HepG2 (cell line): ENCODE data around the gene FFAR1. TPM values are rescaled to one million over a fixed set of nuclear protein-coding genes. Genes with fewer than 3 reads are reported as not detected.

Experiments
- ATAC-seq: fragments of 200-7000 bp; cut with Tn5 transposase; 3 replicates; pipeline ENCODE4 v1.9.1; 2020; ENCODE audit warnings: mild to moderate bottlenecking, moderate library complexity
- BruUV-seq: library from RNA; stranded (reverse); fragments of 400-500 nt; replicated peaks from 2 replicates; lab custom pipeline; 2021; lab: Mats Ljungman, UMichigan
- CTCF ChIA-PET: fragments of 300-600 bp; formaldehyde crosslinking; extraction: SDS; loops from one replicate; lab custom pipeline; 2021; ENCODE audit warnings: low total read pairs, inconsistent platforms, low intra/inter-chr PET ratio; lab: Yijun Ruan, JAX
- POLR2A ChIA-PET: fragments of 350-600 bp; sonication (Branson Sonifier 250); formaldehyde crosslinking; loops from one replicate; lab custom pipeline; 2020; ENCODE audit warnings: antibody characterized with exemption, inconsistent platforms; lab: Yijun Ruan, JAX
- DNase-seq: peaks from one replicate; pipeline ENCODE4 v3.0.0-alpha.2; 2015; ENCODE audit warnings: low spot score
- FAIRE-seq: peaks from 3 replicates; lab custom pipeline; 2011; peaks lifted over from hg19 to GRCh38; lab: Jason Lieb, UNC
- H2AFZ ChIP-seq: one replicate; pipeline ENCODE4 v1.6.1; 2011; ENCODE audit warnings: low read length, inconsistent platforms
- H3K27ac ChIP-seq: fragments of 300-600 bp; 3 replicates; pipeline ENCODE4 v1.8.0; 2011; ENCODE audit warnings: mixed run types, mild to moderate bottlenecking, mixed read lengths, low read length, inconsistent platforms; ENCODE audit not compliant: insufficient read depth; ENCODE audit errors: extremely low read length
- H3K27me3 ChIP-seq, 2 experiments: fragments of 200-600 bp in 1 of 2; 2 replicates in 1 of 2; 3 replicates in 1 of 2; pipeline versions ENCODE4 v1.6.0 to v1.8.0; 2011; ENCODE audit warnings: low read length in 2 of 2, mild to moderate bottlenecking in 2 of 2, moderate library complexity in 2 of 2, inconsistent platforms in 1 of 2; ENCODE audit not compliant: insufficient read depth in 2 of 2, control insufficient read depth in 1 of 2
- H3K36me3 ChIP-seq, 2 experiments: fragments of 200-600 bp in 1 of 2; replicated peaks in 1 of 2; 2 replicates in 1 of 2; 3 replicates in 1 of 2; pipeline versions ENCODE4 v1.5.1 to v1.8.0; 2011; ENCODE audit warnings: low read length in 2 of 2, inconsistent platforms in 1 of 2; ENCODE audit not compliant: insufficient read depth in 2 of 2, control insufficient read depth in 1 of 2
- H3K4me1 ChIP-seq: 2 replicates; pipeline ENCODE4 v1.5.1; 2012; ENCODE audit warnings: low read length, inconsistent platforms; ENCODE audit not compliant: insufficient read depth
- H3K4me2 ChIP-seq: 2 replicates; pipeline ENCODE4 v1.6.0; 2011; ENCODE audit warnings: low read depth, low read length, inconsistent platforms
- H3K4me3 ChIP-seq, 3 experiments: fragments of 200-600 bp in 1 of 3; sonication (generic), shearing (Covaris generic) in 1 of 3; replicated peaks in 1 of 3; 2 replicates each; pipeline ENCODE4 v1.5.1; 2011 to 2016; ENCODE audit warnings: low read length in 3 of 3, inconsistent platforms in 2 of 3, low read depth in 2 of 3, mild to moderate bottlenecking in 2 of 3, control low read depth in 1 of 3, mixed read lengths in 1 of 3; ENCODE audit not compliant: insufficient read depth in 1 of 3
- H3K79me2 ChIP-seq: one replicate; pipeline ENCODE4 v1.6.1; 2011; ENCODE audit warnings: low read length, inconsistent platforms; ENCODE audit not compliant: insufficient read depth
- H3K9ac ChIP-seq: 2 replicates; pipeline ENCODE4 v1.6.0; 2011; ENCODE audit warnings: mild to moderate bottlenecking, low read depth, low read length, inconsistent platforms; ENCODE audit not compliant: insufficient read depth
- H3K9me3 ChIP-seq: 2 replicates; pipeline ENCODE4 v1.5.1; 2012; ENCODE audit warnings: mild to moderate bottlenecking, low read length
- H4K20me1 ChIP-seq: 2 replicates; pipeline ENCODE4 v1.6.0; 2011; ENCODE audit warnings: inconsistent platforms, mild to moderate bottlenecking, low read length, moderate library complexity; ENCODE audit not compliant: insufficient read depth
- CEBPZ ChIP-seq: IDR thresholded peaks from 2 replicates; pipeline ENCODE4 v1.6.1; 2012; ENCODE audit warnings: low read length, improper control_type of control experiment
- EEA1 ChIP-seq: sonication (generic); formaldehyde crosslinking; IDR thresholded peaks from 2 replicates; pipeline ENCODE4 v1.5.1; 2020; ENCODE audit warnings: mild to moderate bottlenecking, missing genetic modification reagents, borderline replicate concordance
- EHMT2 ChIP-seq: fragments of 200-600 bp; sonication (generic); IDR thresholded peaks from 2 replicates; pipeline ENCODE4 v1.7.0; 2017; ENCODE audit warnings: antibody characterized with exemption, low read depth, low read length, borderline replicate concordance
- HNF4G ChIP-seq, 2 experiments: sonication (generic) in 1 of 2; formaldehyde crosslinking in 1 of 2; IDR thresholded peaks; 2 replicates each; pipeline versions ENCODE4 v1.4.0 to v1.6.1; 2011 to 2020; ENCODE audit warnings: borderline replicate concordance in 2 of 2, low read depth in 2 of 2, mild to moderate bottlenecking in 2 of 2, low read length in 1 of 2, missing genetic modification reagents in 1 of 2, moderate library complexity in 1 of 2
- KAT2B ChIP-seq: fragments of 150-350 bp; IDR thresholded peaks from 2 replicates; pipeline ENCODE4 v1.6.1; 2014; ENCODE audit warnings: low read depth, low read length, borderline replicate concordance
- MAF1 ChIP-seq: sonication (generic); formaldehyde crosslinking; IDR thresholded peaks from 2 replicates; pipeline ENCODE4 v1.5.0; 2020; ENCODE audit warnings: missing genetic modification reagents, borderline replicate concordance
- NR2F1 ChIP-seq, 2 experiments: fragments of 450-650 bp in 1 of 2; formaldehyde crosslinking in 1 of 2; IDR thresholded peaks; 2 replicates each; pipeline versions ENCODE4 v1.5.0 to v1.6.1; 2016 to 2020; ENCODE audit warnings: mild to moderate bottlenecking in 1 of 2, missing compliant biosample characterization in 1 of 2, missing genetic modification reagents in 1 of 2, moderate library complexity in 1 of 2
- RBM22 ChIP-seq: fragments of 200-400 bp; formaldehyde crosslinking; optimal IDR thresholded peaks from 2 replicates; pipeline ENCODE3; 2017; ENCODE audit warnings: mild to moderate bottlenecking, low read length, moderate library complexity
- SAP130 ChIP-seq: IDR thresholded peaks from 2 replicates; pipeline ENCODE4 v1.6.1; 2016; ENCODE audit warnings: low read depth
- TEAD3 ChIP-seq: optimal IDR thresholded peaks from 2 replicates; pipeline ENCODE3; 2016; ENCODE audit warnings: borderline replicate concordance
- ZBTB7B ChIP-seq: sonication (generic); formaldehyde crosslinking; IDR thresholded peaks from 2 replicates; pipeline ENCODE4 v1.4.0; 2020; ENCODE audit warnings: missing genetic modification reagents
- ZFP62 ChIP-seq: sonication (generic); formaldehyde crosslinking; IDR thresholded peaks from 2 replicates; pipeline ENCODE4 v1.4.0; 2020; ENCODE audit warnings: missing genetic modification reagents
- ZNF33A ChIP-seq: sonication (generic); formaldehyde crosslinking; IDR thresholded peaks from 2 replicates; pipeline ENCODE4 v1.5.1; 2020; ENCODE audit warnings: missing genetic modification reagents, mild to moderate bottlenecking, moderate library complexity, borderline replicate concordance
- ZNF350 ChIP-seq: sonication (generic); formaldehyde crosslinking; IDR thresholded peaks from 2 replicates; pipeline ENCODE4 v1.4.0; 2020; ENCODE audit warnings: mild to moderate bottlenecking, low read depth, missing genetic modification reagents, borderline replicate concordance
- ZNF383 ChIP-seq: sonication (generic); formaldehyde crosslinking; IDR thresholded peaks from 2 replicates; pipeline ENCODE4 v1.4.0; 2020; ENCODE audit warnings: missing genetic modification reagents, mild to moderate bottlenecking, borderline replicate concordance
- ZNF674 ChIP-seq: sonication (generic); formaldehyde crosslinking; IDR thresholded peaks from 2 replicates; pipeline ENCODE4 v1.5.0; 2020; ENCODE audit warnings: low read depth, mild to moderate bottlenecking, missing genetic modification reagents
- ZNF746 ChIP-seq: sonication (generic); formaldehyde crosslinking; IDR thresholded peaks from 2 replicates; pipeline ENCODE4 v1.8.0; 2022; ENCODE audit warnings: mild to moderate bottlenecking, missing genetic modification reagents
- ZSCAN21 ChIP-seq: sonication (generic); formaldehyde crosslinking; IDR thresholded peaks from 2 replicates; pipeline ENCODE4 v1.8.0; 2022; ENCODE audit warnings: mild to moderate bottlenecking, missing genetic modification reagents, moderate library complexity, borderline replicate concordance
- WGBS: methylation state at CpG from one replicate; pipeline ENCODE4 v1.1.6; 2017; ENCODE audit warnings: low lambda C conversion rate; 5-methylcytosine and 5-hydroxymethylcytosine counted together
- in situ Hi-C: cut with HindIII; loops from 2 replicates; pipeline ENCODE4 v1.10.0; 2017; ENCODE audit warnings: low pct_unique_long_range_greater_than_20kb; ENCODE audit not compliant: extremely low pct_ligation_motif_present
- intact Hi-C: fragments of 100-400 bp; cut with micrococcal nuclease; formaldehyde crosslinking; loops from one replicate; pipeline ENCODE4 v1.10.0; 2022; ENCODE audit not compliant: unreplicated experiment
- polyA plus RNA-seq, 8 experiments: library from polyadenylated mRNA; depleted of rRNA in 3 of 8; stranded (reverse) in 7 of 8; unstranded in 1 of 8; fragments of >200 nt; fragmentation: Illumina TruSeq in 4 of 8; extraction: Trizol in 4 of 8; gene quantifications; 2 replicates each; pipeline versions ENCODE4 v1.2.1 to v1.2.3, GENCODE V29; 2011 to 2016; ENCODE audit warnings: low read depth in 4 of 8, missing spikeins in 1 of 8, mixed read lengths in 1 of 8; ENCODE audit not compliant: insufficient read depth in 1 of 8
- total RNA-seq, 5 experiments: library from RNA; depleted of rRNA; stranded (reverse); fragments of >200 nt; fragmentation: Illumina TruSeq; extraction: Trizol; gene quantifications; 2 replicates each; pipeline ENCODE4 v1.2.3, GENCODE V29; 2016; ENCODE audit warnings: low read depth in 1 of 5
- TF ChIP-seq, protein P1 (sequence below): IDR thresholded peaks from 2 replicates; pipeline ENCODE4 v1.6.1; 2016; ENCODE audit warnings: low read depth, borderline replicate concordance

Gene FFAR1
- total and polyA plus RNA-seq, 2 of the 13 experiments (the other 11 are each of a cell fraction or from before 2014, with no cell fraction given): not detected

DNA sequence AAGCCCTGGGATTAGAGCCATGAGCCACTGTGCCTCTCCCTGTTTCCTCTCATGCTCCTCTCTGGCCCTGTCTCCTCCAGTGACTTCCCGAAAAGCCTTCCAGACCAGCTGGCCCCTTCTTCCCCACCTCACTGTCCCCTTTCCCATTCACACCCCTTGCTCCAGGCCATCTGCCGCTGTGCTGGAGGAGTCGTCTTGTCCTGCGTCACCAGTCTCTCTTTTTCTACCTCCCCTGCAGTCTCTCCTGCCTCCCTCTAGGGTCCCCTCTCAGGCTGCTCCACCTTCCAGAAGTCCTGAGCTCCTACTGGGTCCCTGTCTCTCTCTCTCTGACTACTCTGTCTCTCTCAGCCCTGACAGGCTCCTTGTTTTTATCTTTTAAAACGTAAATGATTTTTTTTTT is 5.3 kb upstream of the FFAR1 start:
- intact Hi-C loops: no loop called here
- H3K27ac ChIP-seq: no peak overlapping the region
- BruUV-seq: no TSS peak
- H2AFZ ChIP-seq: no peak overlapping the region
- no peak overlapping the region for H3K9ac ChIP-seq
- DNase-seq: no peak
- FAIRE-seq: no peak
- H3K9me3 ChIP-seq: no peaks in the 10 kb centered on the region
- H3K79me2 ChIP-seq: no peaks in the 10 kb centered on the region
- no peaks in the 10 kb centered on the region for H3K36me3 ChIP-seq
- no peak overlapping the region for H3K4me3 ChIP-seq
- 55% methylated on average over 5 of the region's 5 CpGs for WGBS
- peak; percentile 48; the same call in 2 of the 3 replicates for ATAC-seq
- TF ChIP-seq TEAD3 (CRISPR knock-in tag) (no peak), ZNF383 (CRISPR knock-in tag) (no peak), ZNF350 (CRISPR knock-in tag) (no peak), ZSCAN21 (CRISPR knock-in tag) (no peak), CEBPZ (no peak), NR2F1 (CRISPR knock-in tag; IDR thresholded peaks at IDR 0.05) (no peak), ZNF746 (CRISPR knock-in tag) (no peak), SAP130 (CRISPR knock-in tag) (no peak), ZFP62 (CRISPR knock-in tag) (no peak), MAF1 (CRISPR knock-in tag) (no peak), ZNF33A (no peak), RBM22 (no peak), HNF4G (IDR thresholded peaks at IDR 0.05; ENCODE audit: borderline replicate concordance, low read depth, low read length) (no peak), HNF4G (CRISPR knock-in tag; IDR thresholded peaks at IDR 0.05; ENCODE audit: borderline replicate concordance, low read depth) (no peak), EHMT2 (no peak), ZNF674 (CRISPR knock-in tag) (no peak), EEA1 (CRISPR knock-in tag) (no peak), KAT2B (no peak), ZBTB7B (no peak)
- TF ChIP-seq, protein P1, sequence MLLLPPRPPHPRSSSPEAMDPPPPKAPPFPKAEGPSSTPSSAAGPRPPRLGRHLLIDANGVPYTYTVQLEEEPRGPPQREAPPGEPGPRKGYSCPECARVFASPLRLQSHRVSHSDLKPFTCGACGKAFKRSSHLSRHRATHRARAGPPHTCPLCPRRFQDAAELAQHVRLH (CRISPR knock-in tag): no peak
- TF ChIP-seq, all 625 proteins: peak for 0
- H3K4me2 ChIP-seq: no peak overlapping the region
- POLR2A ChIA-PET: no interaction called here
- no peaks in the 10 kb centered on the region for H4K20me1 ChIP-seq
- in situ Hi-C loops: no loop called here
- peaks cover 37% of the 10 kb centered on the region for H3K4me1 ChIP-seq
- CTCF ChIA-PET: no interaction called here
- no peaks in the 10 kb centered on the region for H3K27me3 ChIP-seq
